HepG2 (cell line): ENCODE results near the gene CHRNG. TPM values are rescaled to one million over a fixed set of nuclear protein-coding genes. Genes with fewer than 3 reads are reported as not detected.

Experiments used
- ATAC-seq: fragments of 200-7000 bp; cut with Tn5 transposase; 3 replicates; pipeline ENCODE4 v1.9.1; 2020; ENCODE audit warnings: mild to moderate bottlenecking, moderate library complexity
- BruUV-seq: library from RNA; stranded (reverse); fragments of 400-500 nt; replicated peaks from 2 replicates; lab custom pipeline; 2021; lab: Mats Ljungman, UMichigan
- CTCF ChIA-PET: fragments of 300-600 bp; formaldehyde crosslinking; extraction: SDS; loops from one replicate; lab custom pipeline; 2021; ENCODE audit warnings: low total read pairs, inconsistent platforms, low intra/inter-chr PET ratio; lab: Yijun Ruan, JAX
- POLR2A ChIA-PET: fragments of 350-600 bp; sonication (Branson Sonifier 250); formaldehyde crosslinking; loops from one replicate; lab custom pipeline; 2020; ENCODE audit warnings: antibody characterized with exemption, inconsistent platforms; lab: Yijun Ruan, JAX
- DNase-seq: peaks from one replicate; pipeline ENCODE4 v3.0.0-alpha.2; 2015; ENCODE audit warnings: low spot score
- FAIRE-seq: peaks from 3 replicates; lab custom pipeline; 2011; peaks lifted over from hg19 to GRCh38; lab: Jason Lieb, UNC
- H2AFZ ChIP-seq: one replicate; pipeline ENCODE4 v1.6.1; 2011; ENCODE audit warnings: low read length, inconsistent platforms
- H3K27ac ChIP-seq: fragments of 300-600 bp; 3 replicates; pipeline ENCODE4 v1.8.0; 2011; ENCODE audit warnings: mixed run types, mild to moderate bottlenecking, mixed read lengths, low read length, inconsistent platforms; ENCODE audit not compliant: insufficient read depth; ENCODE audit errors: extremely low read length
- H3K27me3 ChIP-seq, 2 experiments: fragments of 200-600 bp in 1 of 2; 2 replicates in 1 of 2; 3 replicates in 1 of 2; pipeline versions ENCODE4 v1.6.0 to v1.8.0; 2011; ENCODE audit warnings: low read length in 2 of 2, mild to moderate bottlenecking in 2 of 2, moderate library complexity in 2 of 2, inconsistent platforms in 1 of 2; ENCODE audit not compliant: insufficient read depth in 2 of 2, control insufficient read depth in 1 of 2
- H3K36me3 ChIP-seq, 2 experiments: fragments of 200-600 bp in 1 of 2; replicated peaks in 1 of 2; 2 replicates in 1 of 2; 3 replicates in 1 of 2; pipeline versions ENCODE4 v1.5.1 to v1.8.0; 2011; ENCODE audit warnings: low read length in 2 of 2, inconsistent platforms in 1 of 2; ENCODE audit not compliant: insufficient read depth in 2 of 2, control insufficient read depth in 1 of 2
- H3K4me1 ChIP-seq: 2 replicates; pipeline ENCODE4 v1.5.1; 2012; ENCODE audit warnings: low read length, inconsistent platforms; ENCODE audit not compliant: insufficient read depth
- H3K4me2 ChIP-seq: 2 replicates; pipeline ENCODE4 v1.6.0; 2011; ENCODE audit warnings: low read depth, low read length, inconsistent platforms
- H3K4me3 ChIP-seq, 3 experiments: fragments of 200-600 bp in 1 of 3; sonication (generic), shearing (Covaris generic) in 1 of 3; replicated peaks in 1 of 3; 2 replicates each; pipeline ENCODE4 v1.5.1; 2011 to 2016; ENCODE audit warnings: low read length in 3 of 3, inconsistent platforms in 2 of 3, low read depth in 2 of 3, mild to moderate bottlenecking in 2 of 3, control low read depth in 1 of 3, mixed read lengths in 1 of 3; ENCODE audit not compliant: insufficient read depth in 1 of 3
- H3K79me2 ChIP-seq: one replicate; pipeline ENCODE4 v1.6.1; 2011; ENCODE audit warnings: low read length, inconsistent platforms; ENCODE audit not compliant: insufficient read depth
- H3K9ac ChIP-seq: 2 replicates; pipeline ENCODE4 v1.6.0; 2011; ENCODE audit warnings: mild to moderate bottlenecking, low read depth, low read length, inconsistent platforms; ENCODE audit not compliant: insufficient read depth
- H3K9me3 ChIP-seq: 2 replicates; pipeline ENCODE4 v1.5.1; 2012; ENCODE audit warnings: mild to moderate bottlenecking, low read length
- H4K20me1 ChIP-seq: 2 replicates; pipeline ENCODE4 v1.6.0; 2011; ENCODE audit warnings: inconsistent platforms, mild to moderate bottlenecking, low read length, moderate library complexity; ENCODE audit not compliant: insufficient read depth
- AGO2 ChIP-seq: fragments of 200-400 bp; formaldehyde crosslinking; optimal IDR thresholded peaks from 2 replicates; pipeline ENCODE3; 2017; ENCODE audit warnings: mild to moderate bottlenecking, low read depth, low read length, moderate library complexity
- ASH2L ChIP-seq: fragments of 300-600, 200-600 bp; sonication (generic); IDR thresholded peaks from 2 replicates; pipeline ENCODE4 v1.7.0; 2017; ENCODE audit warnings: low read depth, mild to moderate bottlenecking, moderate library complexity, mixed read lengths, low read length; ENCODE audit not compliant: insufficient read length
- SYNCRIP ChIP-seq: fragments of 200-400 bp; formaldehyde crosslinking; IDR thresholded peaks from 2 replicates; pipeline ENCODE4 v1.6.1; 2018; ENCODE audit warnings: mild to moderate bottlenecking, low read depth, low read length; ENCODE audit not compliant: insufficient read depth
- TBX2 ChIP-seq: sonication (generic); formaldehyde crosslinking; IDR thresholded peaks from 2 replicates; pipeline ENCODE4 v1.5.0; 2020; ENCODE audit warnings: missing genetic modification reagents, mild to moderate bottlenecking, borderline replicate concordance
- ZFP62 ChIP-seq: sonication (generic); formaldehyde crosslinking; IDR thresholded peaks from 2 replicates; pipeline ENCODE4 v1.4.0; 2020; ENCODE audit warnings: missing genetic modification reagents
- ZNF678 ChIP-seq: sonication (generic); formaldehyde crosslinking; IDR thresholded peaks from 2 replicates; pipeline ENCODE4 v1.4.0; 2020; ENCODE audit warnings: mild to moderate bottlenecking, missing genetic modification reagents
- WGBS: methylation state at CpG from one replicate; pipeline ENCODE4 v1.1.6; 2017; ENCODE audit warnings: low lambda C conversion rate; 5-methylcytosine and 5-hydroxymethylcytosine counted together
- in situ Hi-C: cut with HindIII; loops from 2 replicates; pipeline ENCODE4 v1.10.0; 2017; ENCODE audit warnings: low pct_unique_long_range_greater_than_20kb; ENCODE audit not compliant: extremely low pct_ligation_motif_present
- intact Hi-C: fragments of 100-400 bp; cut with micrococcal nuclease; formaldehyde crosslinking; loops from one replicate; pipeline ENCODE4 v1.10.0; 2022; ENCODE audit not compliant: unreplicated experiment
- polyA plus RNA-seq, 8 experiments: library from polyadenylated mRNA; depleted of rRNA in 3 of 8; stranded (reverse) in 7 of 8; unstranded in 1 of 8; fragments of >200 nt; fragmentation: Illumina TruSeq in 4 of 8; extraction: Trizol in 4 of 8; gene quantifications; 2 replicates each; pipeline versions ENCODE4 v1.2.1 to v1.2.3, GENCODE V29; 2011 to 2016; ENCODE audit warnings: low read depth in 4 of 8, missing spikeins in 1 of 8, mixed read lengths in 1 of 8; ENCODE audit not compliant: insufficient read depth in 1 of 8
- total RNA-seq, 5 experiments: library from RNA; depleted of rRNA; stranded (reverse); fragments of >200 nt; fragmentation: Illumina TruSeq; extraction: Trizol; gene quantifications; 2 replicates each; pipeline ENCODE4 v1.2.3, GENCODE V29; 2016; ENCODE audit warnings: low read depth in 1 of 5
- TF ChIP-seq, protein P1 (sequence below): sonication (generic); formaldehyde crosslinking; IDR thresholded peaks from 2 replicates; pipeline ENCODE4 v1.5.0; 2020; ENCODE audit warnings: mild to moderate bottlenecking, missing genetic modification reagents
- TF ChIP-seq, protein P2 (sequence below): sonication (generic); formaldehyde crosslinking; IDR thresholded peaks from 2 replicates; pipeline ENCODE4 v1.4.0; 2020; ENCODE audit warnings: mild to moderate bottlenecking, missing genetic modification reagents, borderline replicate concordance

CHRNG gene
- total and polyA plus RNA-seq, 2 of the 13 experiments (the other 11 are each of a cell fraction or from before 2014, with no cell fraction given) = not detected

- Histone ChIP-seq H3K4me3 (no peak overlapping the region), H3K9me3 (no peaks in the 10 kb centered on the region), H4K20me1 (no peaks in the 10 kb centered on the region), H3K27ac (no peak overlapping the region), H3K9ac (no peak overlapping the region), H2AFZ (no peak overlapping the region), H3K4me1 (no peaks in the 10 kb centered on the region), H3K79me2 (no peaks in the 10 kb centered on the region), H3K36me3 (no peaks in the 10 kb centered on the region), H3K27me3 (peaks cover 22 to 91% of the 10 kb centered on the region in 2 experiments), H3K4me2 (no peak overlapping the region)
- ChIA-PET CTCF (no interaction called here), POLR2A (no interaction called here)
- 25% methylated on average over 8 of the region's 8 CpGs for WGBS
- BruUV-seq = no TSS peak
- intact Hi-C loops (no loop called here), in situ Hi-C loops (no loop called here)
- ATAC-seq = no peak
- TF ChIP-seq TBX2 (no peak), AGO2 (no peak), ZNF678 (CRISPR knock-in tag) (no peak), ZFP62 (CRISPR knock-in tag) (no peak), ASH2L (no peak), SYNCRIP (no peak)
- TF ChIP-seq, protein P1, sequence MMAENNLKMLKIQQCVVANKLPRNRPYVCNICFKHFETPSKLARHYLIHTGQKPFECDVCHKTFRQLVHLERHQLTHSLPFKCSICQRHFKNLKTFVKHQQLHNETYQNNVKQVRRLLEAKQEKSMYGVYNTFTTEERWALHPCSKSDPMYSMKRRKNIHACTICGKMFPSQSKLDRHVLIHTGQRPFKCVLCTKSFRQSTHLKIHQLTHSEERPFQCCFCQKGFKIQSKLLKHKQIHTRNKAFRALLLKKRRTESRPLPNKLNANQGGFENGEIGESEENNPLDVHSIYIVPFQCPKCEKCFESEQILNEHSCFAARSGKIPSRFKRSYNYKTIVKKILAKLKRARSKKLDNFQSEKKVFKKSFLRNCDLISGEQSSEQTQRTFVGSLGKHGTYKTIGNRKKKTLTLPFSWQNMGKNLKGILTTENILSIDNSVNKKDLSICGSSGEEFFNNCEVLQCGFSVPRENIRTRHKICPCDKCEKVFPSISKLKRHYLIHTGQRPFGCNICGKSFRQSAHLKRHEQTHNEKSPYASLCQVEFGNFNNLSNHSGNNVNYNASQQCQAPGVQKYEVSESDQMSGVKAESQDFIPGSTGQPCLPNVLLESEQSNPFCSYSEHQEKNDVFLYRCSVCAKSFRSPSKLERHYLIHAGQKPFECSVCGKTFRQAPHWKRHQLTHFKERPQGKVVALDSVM (CRISPR knock-in tag) = no peak
- TF ChIP-seq, protein P2, sequence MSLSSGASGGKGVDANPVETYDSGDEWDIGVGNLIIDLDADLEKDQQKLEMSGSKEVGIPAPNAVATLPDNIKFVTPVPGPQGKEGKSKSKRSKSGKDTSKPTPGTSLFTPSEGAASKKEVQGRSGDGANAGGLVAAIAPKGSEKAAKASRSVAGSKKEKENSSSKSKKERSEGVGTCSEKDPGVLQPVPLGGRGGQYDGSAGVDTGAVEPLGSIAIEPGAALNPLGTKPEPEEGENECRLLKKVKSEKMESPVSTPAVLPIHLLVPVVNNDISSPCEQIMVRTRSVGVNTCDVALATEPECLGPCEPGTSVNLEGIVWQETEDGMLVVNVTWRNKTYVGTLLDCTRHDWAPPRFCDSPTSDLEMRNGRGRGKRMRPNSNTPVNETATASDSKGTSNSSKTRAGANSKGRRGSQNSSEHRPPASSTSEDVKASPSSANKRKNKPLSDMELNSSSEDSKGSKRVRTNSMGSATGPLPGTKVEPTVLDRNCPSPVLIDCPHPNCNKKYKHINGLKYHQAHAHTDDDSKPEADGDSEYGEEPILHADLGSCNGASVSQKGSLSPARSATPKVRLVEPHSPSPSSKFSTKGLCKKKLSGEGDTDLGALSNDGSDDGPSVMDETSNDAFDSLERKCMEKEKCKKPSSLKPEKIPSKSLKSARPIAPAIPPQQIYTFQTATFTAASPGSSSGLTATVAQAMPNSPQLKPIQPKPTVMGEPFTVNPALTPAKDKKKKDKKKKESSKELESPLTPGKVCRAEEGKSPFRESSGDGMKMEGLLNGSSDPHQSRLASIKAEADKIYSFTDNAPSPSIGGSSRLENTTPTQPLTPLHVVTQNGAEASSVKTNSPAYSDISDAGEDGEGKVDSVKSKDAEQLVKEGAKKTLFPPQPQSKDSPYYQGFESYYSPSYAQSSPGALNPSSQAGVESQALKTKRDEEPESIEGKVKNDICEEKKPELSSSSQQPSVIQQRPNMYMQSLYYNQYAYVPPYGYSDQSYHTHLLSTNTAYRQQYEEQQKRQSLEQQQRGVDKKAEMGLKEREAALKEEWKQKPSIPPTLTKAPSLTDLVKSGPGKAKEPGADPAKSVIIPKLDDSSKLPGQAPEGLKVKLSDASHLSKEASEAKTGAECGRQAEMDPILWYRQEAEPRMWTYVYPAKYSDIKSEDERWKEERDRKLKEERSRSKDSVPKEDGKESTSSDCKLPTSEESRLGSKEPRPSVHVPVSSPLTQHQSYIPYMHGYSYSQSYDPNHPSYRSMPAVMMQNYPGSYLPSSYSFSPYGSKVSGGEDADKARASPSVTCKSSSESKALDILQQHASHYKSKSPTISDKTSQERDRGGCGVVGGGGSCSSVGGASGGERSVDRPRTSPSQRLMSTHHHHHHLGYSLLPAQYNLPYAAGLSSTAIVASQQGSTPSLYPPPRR = no peak
- FAIRE-seq = no peak
- no peak for DNase-seq
Observed at GRCh38 chr2:232492236-232492848, 47.1 kb upstream of the CHRNG start.
